GM21526 (cell line): ENCODE results near the gene RHOD.

Source experiments
- ATAC-seq: cut with Tn5 transposase; IDR thresholded peaks from one replicate; pipeline ENCODE4 v1.9.1; 2021; ENCODE audit warnings: moderate library complexity; ENCODE audit not compliant: unreplicated experiment, low FRiP score

The RHOD gene

GRCh38 chr11:67056267-67057204 lies at the start of gene RHOD:
TSS of gene RHOD (plus strand) at chr11:67056847. CDS start at chr11:67056903, 56 bp downstream.
- ATAC-seq, result no peak

GRCh38 chr11:67007126-67007525 lies 49.5 kb upstream of the RHOD start:
- ATAC-seq, result no peak

- ATAC-seq, result no peak
Observed at GRCh38 chr11:67010296-67010905, 46.2 kb upstream of the RHOD start.

- no peak for ATAC-seq
Observed at GRCh38 chr11:67013511-67014045, 43.1 kb upstream of the RHOD start.

- no peak for ATAC-seq
Observed at GRCh38 chr11:67014343-67014742, 42.3 kb upstream of the RHOD start.

GRCh38 chr11:67015048-67015447 lies 41.6 kb upstream of the RHOD start:
- no peak for ATAC-seq

GRCh38 chr11:67016550-67016949 lies 40.1 kb upstream of the RHOD start:
- no peak for ATAC-seq

- no peak for ATAC-seq
Observed at GRCh38 chr11:67020949-67021348, 35.7 kb upstream of the RHOD start.

- ATAC-seq, result no peak
Observed at GRCh38 chr11:67022341-67022933, 34.2 kb upstream of the RHOD start.

GRCh38 chr11:67022961-67023956 lies 33.4 kb upstream of the RHOD start, which contains the start of gene SYT12:
TSS of gene SYT12 (plus strand) at chr11:67023134. CDS start at chr11:67030145, 7,011 bp downstream.
- ATAC-seq, result no peak

- no peak for ATAC-seq
Observed at GRCh38 chr11:67023957-67024353, 32.7 kb upstream of the RHOD start.

GRCh38 chr11:67024410-67024809 lies 32.2 kb upstream of the RHOD start:
- ATAC-seq, result no peak

GRCh38 chr11:67024966-67025365 lies 31.7 kb upstream of the RHOD start:
- no peak for ATAC-seq

- no peak for ATAC-seq
Observed at GRCh38 chr11:67025750-67026149, 30.9 kb upstream of the RHOD start.

- ATAC-seq, result no peak
Observed at GRCh38 chr11:67026941-67027340, 29.7 kb upstream of the RHOD start.

- no peak for ATAC-seq
Observed at GRCh38 chr11:67027483-67027930, 29.1 kb upstream of the RHOD start.

- ATAC-seq, result no peak
Observed at GRCh38 chr11:67027943-67028542, 28.6 kb upstream of the RHOD start.

- no peak for ATAC-seq
Observed at GRCh38 chr11:67029146-67029545, 27.5 kb upstream of the RHOD start.

- ATAC-seq, result no peak
Observed at GRCh38 chr11:67030976-67031375, 25.7 kb upstream of the RHOD start.
